Endometrium (tissue), 2 donors: ENCODE data around the gene ARSJ.
"Not testable (repeated sequence)": the region's sequence is repeated elsewhere in the genome, so short reads cannot be mapped to it uniquely, and the experiment has no call there.

ENCODE experiments used
- FAIRE-seq: peaks from 2 replicates; lab custom pipeline; 2012; peaks lifted over from hg19 to GRCh38; lab: Jason Lieb, UNC
- donor health status: control.
- donor health status: control.

The ARSJ gene

GRCh38 chr4:113979148-113979904, at the start of gene ARSJ:
TSS of gene ARSJ (minus strand) at chr4:113979647. CDS start at chr4:113978834, 813 bp downstream.
- FAIRE-seq, result no peak

GRCh38 chr4:114028071-114028470, 48.6 kb upstream of the ARSJ start:
- no peak for FAIRE-seq

GRCh38 chr4:114027596-114027995, 48.1 kb upstream of the ARSJ start:
- no peak for FAIRE-seq

GRCh38 chr4:114026447-114026846, 47.0 kb upstream of the ARSJ start:
- no peak for FAIRE-seq

GRCh38 chr4:114025176-114025777, 45.8 kb upstream of the ARSJ start:
- FAIRE-seq, result no peak

- FAIRE-seq, result no peak
Observed at GRCh38 chr4:114021451-114021850, 42.0 kb upstream of the ARSJ start.

- FAIRE-seq, result no peak
Observed at GRCh38 chr4:114019969-114020358, 40.5 kb upstream of the ARSJ start.

GRCh38 chr4:114019276-114019968, 40.0 kb upstream of the ARSJ start:
- no peak for FAIRE-seq

GRCh38 chr4:114017120-114017917, 37.9 kb upstream of the ARSJ start:
- FAIRE-seq, result no peak

- no peak for FAIRE-seq
Observed at GRCh38 chr4:114015444-114015899, 36.0 kb upstream of the ARSJ start.

GRCh38 chr4:114013201-114013600, 33.8 kb upstream of the ARSJ start:
- FAIRE-seq, result not testable (repeated sequence)

GRCh38 chr4:114012749-114013148, 33.3 kb upstream of the ARSJ start:
- FAIRE-seq, result no peak

GRCh38 chr4:114005569-114006442, 26.4 kb upstream of the ARSJ start:
- peak; percentile 8 for FAIRE-seq

- not testable (repeated sequence) for FAIRE-seq
Observed at GRCh38 chr4:114004483-114005226, 25.2 kb upstream of the ARSJ start.

GRCh38 chr4:113998531-113998930, 19.1 kb upstream of the ARSJ start:
- FAIRE-seq, result no peak

- no peak for FAIRE-seq
Observed at GRCh38 chr4:113998079-113998478, 18.6 kb upstream of the ARSJ start.

- FAIRE-seq, result no peak
Observed at GRCh38 chr4:113997206-113997605, 17.8 kb upstream of the ARSJ start.

GRCh38 chr4:113996599-113997177, 17.2 kb upstream of the ARSJ start:
- FAIRE-seq, result no peak

- no peak for FAIRE-seq
Observed at GRCh38 chr4:113993887-113994286, 14.4 kb upstream of the ARSJ start.

GRCh38 chr4:113990886-113991285, 11.4 kb upstream of the ARSJ start:
- no peak for FAIRE-seq
